CD4-positive, alpha-beta T cell (primary cell): Measurements from ENCODE around the gene RASAL2. TPM values are rescaled to one million over a fixed set of nuclear protein-coding genes. Genes with fewer than 3 reads are reported as not detected.

Experiments used
- ATAC-seq: fragments of 200-7000 bp; cut with Tn5 transposase; one replicate; pipeline ENCODE4 v1.10.0; 2022; ENCODE audit warnings: mild to moderate bottlenecking; ENCODE audit not compliant: poor library complexity
- CTCF ChIA-PET: fragments of 350-600 bp; sonication (Branson Sonifier 250); formaldehyde crosslinking; loops from one replicate; lab custom pipeline; 2021; ENCODE audit warnings: antibody characterized with exemption, inconsistent platforms; lab: Charles Lee
- POLR2A ChIA-PET: fragments of 350-600 bp; sonication (Branson Sonifier 250); formaldehyde crosslinking; loops from one replicate; lab custom pipeline; 2021; ENCODE audit warnings: antibody characterized with exemption, inconsistent platforms; lab: Charles Lee
- DNase-seq, 14 experiments: peaks; one replicate each; pipeline ENCODE4 v3.0.0-alpha.2; 2013 to 2020; ENCODE audit warnings: mixed read lengths in 2 of 14
- H3K27ac ChIP-seq, 2 donors: one replicate each; pipeline versions ENCODE4 v1.5.1 to v1.7.0; 2013; ENCODE audit warnings: low read length in 2 of 2, low read depth in 1 of 2, mild to moderate bottlenecking in 1 of 2
- H3K27me3 ChIP-seq, 2 experiments: 1 replicate in 1 of 2; 2 replicates in 1 of 2; pipeline versions ENCODE4 v1.6.1 to v1.7.0; 2013; ENCODE audit warnings: low read length in 2 of 2, control low read depth in 1 of 2, mild to moderate bottlenecking in 1 of 2, moderate library complexity in 1 of 2; ENCODE audit not compliant: insufficient read depth in 2 of 2, control insufficient read depth in 1 of 2
- H3K36me3 ChIP-seq: one replicate; pipeline ENCODE4 v1.6.1; 2013; ENCODE audit warnings: low read length, control low read depth; ENCODE audit not compliant: insufficient read depth
- H3K4me1 ChIP-seq: one replicate; pipeline ENCODE4 v1.6.1; 2013; ENCODE audit warnings: low read length, control low read depth; ENCODE audit not compliant: insufficient read depth
- H3K4me3 ChIP-seq: one replicate; pipeline ENCODE4 v1.5.1; 2013; ENCODE audit warnings: mild to moderate bottlenecking, low read length, moderate library complexity
- H3K9me3 ChIP-seq, 2 experiments: 1 replicate in 1 of 2; 2 replicates in 1 of 2; pipeline versions ENCODE4 v1.6.1 to v1.7.0; 2013; ENCODE audit warnings: low read length in 2 of 2, mild to moderate bottlenecking in 2 of 2, control low read depth in 1 of 2, moderate library complexity in 1 of 2; ENCODE audit not compliant: control insufficient read depth in 1 of 2, insufficient read depth in 1 of 2
- H3K27ac Mint-ChIP-seq: one replicate; pipeline ENCODE4 v1.8.0; 2020; ENCODE audit warnings: mixed read lengths
- H3K27me3 Mint-ChIP-seq: one replicate; pipeline ENCODE4 v1.8.0; 2021; ENCODE audit warnings: mixed read lengths
- H3K36me3 Mint-ChIP-seq: one replicate; pipeline ENCODE4 v1.8.0; 2021; ENCODE audit warnings: low read depth, mixed read lengths
- H3K4me1 Mint-ChIP-seq: one replicate; pipeline ENCODE4 v1.8.0; 2021; ENCODE audit warnings: low read depth, mixed read lengths
- H3K4me3 Mint-ChIP-seq: one replicate; pipeline ENCODE4 v1.8.0; 2020; ENCODE audit warnings: mild to moderate bottlenecking, mixed read lengths
- H3K9me3 Mint-ChIP-seq: one replicate; pipeline ENCODE4 v1.8.0; 2020; ENCODE audit warnings: mixed read lengths
- CTCF ChIP-seq: fragments of 200-600 bp; IDR thresholded peaks from one replicate; pipeline ENCODE4 v1.8.0; 2022; ENCODE audit warnings: antibody characterized with exemption, mild to moderate bottlenecking
- intact Hi-C, 2 experiments: fragments of 100-400 bp; cut with DNase I in 1 of 2; cut with micrococcal nuclease in 1 of 2; formaldehyde crosslinking; loops; one replicate each; pipeline versions ENCODE4 v1.15.1 to v1.9.0; 2023 to 2025; cut with DNase I, micrococcal nuclease
- total RNA-seq, 174 experiments: library from RNA in 2 of 174; stranded (reverse) in 2 of 174; gene quantifications; one replicate each; pipeline ENCODE4 v1.2.3 and lab custom pipeline; 2021 to 2026

The RASAL2 gene
- total RNA-seq, 2 experiments from 2014 or later: 0.03 TPM; not detected in 1

GRCh38 chr1:178209935-178210334, 116.0 kb downstream of the RASAL2 start:
- POLR2A ChIA-PET: no interaction called here
- no peak for ATAC-seq
- intact Hi-C loops: no loop called here
- H3K27ac ChIP-seq: no peak overlapping the region
- Mint-ChIP-seq H3K9me3 (peaks cover 28% of the 10 kb centered on the region), H3K36me3 (no peaks in the 10 kb centered on the region), H3K27me3 (no peaks in the 10 kb centered on the region), H3K4me1 (no peaks in the 10 kb centered on the region), H3K27ac (no peak overlapping the region), H3K4me3 (no peak overlapping the region)
- peaks cover 9 to 25% of the 10 kb centered on the region in 2 experiments for H3K9me3 ChIP-seq
- CTCF ChIA-PET: no interaction called here
- no peaks in the 10 kb centered on the region for H3K4me1 ChIP-seq
- no peaks in the 10 kb centered on the region for H3K27me3 ChIP-seq
- no peak for TF ChIP-seq CTCF
- no peak overlapping the region for H3K4me3 ChIP-seq
- DNase-seq: no peak
- no peaks in the 10 kb centered on the region for H3K36me3 ChIP-seq

DNA sequence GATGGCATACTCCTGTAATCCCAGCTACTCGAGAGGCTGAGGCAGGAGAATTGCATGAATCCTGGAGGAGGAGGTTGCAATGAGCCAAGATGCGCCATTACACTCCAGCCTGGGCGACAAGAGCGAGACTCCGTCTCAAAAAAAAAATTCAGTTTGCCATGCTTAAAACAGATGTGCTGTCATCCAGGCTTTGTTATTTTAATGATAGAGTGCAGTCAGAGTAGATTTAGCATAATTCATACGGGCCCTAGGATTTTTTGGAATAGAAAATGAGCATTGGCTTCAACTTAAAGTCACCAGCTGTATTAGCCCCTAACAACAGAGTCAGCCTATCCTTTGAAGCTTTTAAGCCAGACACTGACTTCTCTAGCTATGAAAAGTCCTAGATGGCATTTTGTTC, 124.6 kb downstream of the RASAL2 start:
- TF ChIP-seq CTCF: no peak
- intact Hi-C loops: loop anchor here in 1 of 2 experiments (5.0 kb wide), 1 partner anchor 881 kb away; no protein-coding TSS in a partner anchor
- POLR2A ChIA-PET: no interaction called here
- no peaks in the 10 kb centered on the region for H3K36me3 Mint-ChIP-seq
- CTCF ChIA-PET: no interaction called here
- ATAC-seq (no peak), DNase-seq (no peak)
- Histone ChIP-seq H3K4me1 (no peaks in the 10 kb centered on the region), H3K4me3 (no peak overlapping the region), H3K9me3 (peaks cover 0 to 5% of the 10 kb centered on the region in 2 experiments), H3K36me3 (no peaks in the 10 kb centered on the region), H3K27ac (no peak overlapping the region), H3K27me3 (no peaks in the 10 kb centered on the region)
- H3K4me1 Mint-ChIP-seq: no peaks in the 10 kb centered on the region
- H3K27me3 Mint-ChIP-seq: no peaks in the 10 kb centered on the region
- no peak overlapping the region for H3K4me3 Mint-ChIP-seq
- H3K27ac Mint-ChIP-seq: no peak overlapping the region
- peaks cover 6% of the 10 kb centered on the region for H3K9me3 Mint-ChIP-seq

DNA sequence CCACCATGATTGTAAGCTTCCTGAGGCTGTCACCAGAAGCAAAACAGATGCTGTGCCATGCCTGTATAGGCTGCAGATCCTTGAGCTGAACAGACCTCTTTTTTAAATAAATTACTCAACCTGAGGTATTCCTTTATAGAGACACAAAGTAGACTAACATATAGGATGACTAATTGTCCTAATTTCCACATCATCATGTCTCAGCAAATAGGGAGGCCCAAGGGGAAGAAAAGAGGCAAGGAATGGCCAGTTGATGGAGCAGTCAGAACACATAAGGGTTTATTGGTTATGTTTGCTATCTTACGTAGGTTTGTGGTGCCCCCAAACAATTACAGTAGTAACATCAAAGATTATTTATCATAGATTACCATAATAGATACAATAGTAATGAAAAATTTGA, 126.2 kb downstream of the RASAL2 start:
- Mint-ChIP-seq H3K4me3 (no peak overlapping the region), H3K4me1 (no peaks in the 10 kb centered on the region), H3K9me3 (peaks cover 6% of the 10 kb centered on the region), H3K27ac (no peak overlapping the region), H3K27me3 (no peaks in the 10 kb centered on the region), H3K36me3 (no peaks in the 10 kb centered on the region)
- no peak overlapping the region for H3K27ac ChIP-seq
- H3K4me1 ChIP-seq: no peaks in the 10 kb centered on the region
- H3K36me3 ChIP-seq: no peaks in the 10 kb centered on the region
- no peak for ATAC-seq
- intact Hi-C loops: no loop called here
- ChIA-PET POLR2A (no interaction called here), CTCF (no interaction called here)
- no peak for DNase-seq
- no peak for TF ChIP-seq CTCF
- no peaks in the 10 kb centered on the region for H3K9me3 ChIP-seq
- no peak overlapping the region for H3K4me3 ChIP-seq
- H3K27me3 ChIP-seq: no peaks in the 10 kb centered on the region
